GM12878 (cell line): ENCODE results near the gene UQCR10. TPM values are rescaled to one million over a fixed set of nuclear protein-coding genes. Genes with fewer than 3 reads are reported as not detected.

Experiments used
- ATAC-seq: fragments of 200-7000 bp; cut with Tn5 transposase; 3 replicates; pipeline ENCODE4 v1.9.1; 2020; ENCODE audit warnings: mild to moderate bottlenecking, moderate library complexity
- BruUV-seq: library from RNA; stranded (reverse); fragments of 400-500 nt; replicated peaks from 2 replicates; lab custom pipeline; 2021; lab: Mats Ljungman, UMichigan
- CTCF ChIA-PET: fragments of 300-600 bp; sonication (Branson Sonifier 250); formaldehyde crosslinking; extraction: SDS; loops from one replicate; lab custom pipeline; 2021; ENCODE audit warnings: inconsistent platforms; lab: Yijun Ruan, JAX
- POLR2A ChIA-PET: fragments of 350-600 bp; formaldehyde crosslinking; extraction: SDS; loops from one replicate; lab custom pipeline; 2021; ENCODE audit warnings: inconsistent platforms; lab: Charles Lee
- RAD21 ChIA-PET: fragments of 300-600 bp; sonication (Branson Sonifier 250); formaldehyde crosslinking; loops from one replicate; lab custom pipeline; 2023; ENCODE audit warnings: antibody characterized with exemption; ENCODE audit not compliant: unreplicated experiment; lab: Charles Lee
- SMC1A ChIA-PET: fragments of 300-600 bp; sonication (Branson Sonifier 250); formaldehyde crosslinking; loops from one replicate; lab custom pipeline; 2023; ENCODE audit not compliant: unreplicated experiment, uncharacterized antibody; lab: Charles Lee
- DNase-seq: peaks from one replicate; pipeline ENCODE4 v3.0.0-alpha.2; 2011; ENCODE audit warnings: low read depth, low spot score
- FAIRE-seq: peaks from 3 replicates; lab custom pipeline; 2011; peaks lifted over from hg19 to GRCh38; lab: Jason Lieb, UNC
- H2AFZ ChIP-seq: 2 replicates; pipeline ENCODE4 v1.6.0; 2011; ENCODE audit warnings: low read depth, low read length, control low read depth; ENCODE audit not compliant: control insufficient read depth
- H3K27ac ChIP-seq: 2 replicates; pipeline ENCODE4 v1.5.1; 2011; ENCODE audit warnings: control low read depth; ENCODE audit not compliant: control insufficient read depth, insufficient read depth
- H3K27me3 ChIP-seq, 2 experiments: replicated peaks in 1 of 2; 2 replicates each; pipeline versions ENCODE4 v1.6.0 to v1.6.1; 2011; ENCODE audit warnings: low read length in 1 of 2; ENCODE audit not compliant: control insufficient read depth in 2 of 2, insufficient read depth in 2 of 2
- H3K36me3 ChIP-seq, 2 experiments: 2 replicates each; pipeline ENCODE4 v1.5.1; 2011; ENCODE audit warnings: low read length in 1 of 2; ENCODE audit not compliant: control insufficient read depth in 2 of 2, insufficient read depth in 2 of 2
- H3K4me1 ChIP-seq: 2 replicates; pipeline ENCODE4 v1.6.1; 2011; ENCODE audit warnings: mild to moderate bottlenecking, low read length, moderate library complexity, mixed read lengths; ENCODE audit not compliant: control insufficient read depth, insufficient read depth
- H3K4me2 ChIP-seq: 2 replicates; pipeline ENCODE4 v1.6.0; 2011; ENCODE audit warnings: control low read depth; ENCODE audit not compliant: control insufficient read depth, insufficient read depth
- H3K4me3 ChIP-seq: fragments of 200-600 bp; sonication (generic); 2 replicates; pipeline ENCODE4 v1.5.1; 2016
- H3K79me2 ChIP-seq: 2 replicates; pipeline ENCODE4 v1.6.0; 2011; ENCODE audit warnings: low read length; ENCODE audit not compliant: control insufficient read depth, insufficient read depth
- H3K9ac ChIP-seq: 2 replicates; pipeline ENCODE4 v1.8.0; 2011; ENCODE audit warnings: low read length, control low read depth, mixed read lengths; ENCODE audit not compliant: control insufficient read depth, insufficient read depth
- H3K9me3 ChIP-seq: replicated peaks from 3 replicates; pipeline ENCODE4 v1.5.1; 2011; ENCODE audit warnings: mild to moderate bottlenecking, low read length; ENCODE audit not compliant: control insufficient read depth, insufficient read depth
- H4K20me1 ChIP-seq: 2 replicates; pipeline ENCODE4 v1.6.0; 2011; ENCODE audit not compliant: control insufficient read depth, insufficient read depth
- FOXM1 ChIP-seq: IDR thresholded peaks from 2 replicates; pipeline ENCODE4 v1.6.1; 2012; ENCODE audit warnings: low read depth, mild to moderate bottlenecking, inconsistent platforms, low read length, moderate library complexity
- NFIC ChIP-seq: IDR thresholded peaks from 2 replicates; pipeline ENCODE4 v1.6.1; 2012; ENCODE audit warnings: low read depth, mild to moderate bottlenecking, inconsistent platforms, low read length, moderate library complexity
- NFYA ChIP-seq: IDR thresholded peaks from 2 replicates; pipeline ENCODE4 v1.6.1; 2011; ENCODE audit warnings: low read depth, mild to moderate bottlenecking, low read length, improper control_type of control experiment, borderline replicate concordance
- NFYB ChIP-seq: IDR thresholded peaks from 2 replicates; pipeline ENCODE4 v1.6.1; 2011; ENCODE audit warnings: low read depth, mild to moderate bottlenecking, low read length, improper control_type of control experiment, moderate library complexity; ENCODE audit not compliant: insufficient read depth
- SPI1 ChIP-seq: IDR thresholded peaks from 2 replicates; pipeline ENCODE4 v1.6.1; 2011; ENCODE audit warnings: low read depth, mild to moderate bottlenecking, low read length, moderate library complexity, borderline replicate concordance; ENCODE audit not compliant: insufficient read depth
- TCF3 ChIP-seq: IDR thresholded peaks from 2 replicates; pipeline ENCODE4 v1.6.1; 2012; ENCODE audit warnings: low read depth, mild to moderate bottlenecking, low read length, borderline replicate concordance; ENCODE audit not compliant: insufficient read depth
- ZNF274 ChIP-seq: IDR thresholded peaks from one replicate; pipeline ENCODE4 v1.8.0; 2011; ENCODE audit not compliant: insufficient read length, insufficient read depth
- WGBS: methylation state at CpG from one replicate; pipeline ENCODE4 v1.1.6; 2016; ENCODE audit warnings: low lambda C conversion rate; ENCODE audit not compliant: insufficient replicate concordance, insufficient coverage; ENCODE audit errors: missing lambda C conversion rate; 5-methylcytosine and 5-hydroxymethylcytosine counted together
- in situ Hi-C: fragments of 300-500 bp; cut with MboI; formaldehyde crosslinking; loops from 9 replicates; pipeline ENCODE4 v1.14.3; 2018; ENCODE audit warnings: mixed read lengths
- intact Hi-C: fragments of 100-400 bp; cut with micrococcal nuclease; formaldehyde crosslinking; loops from one replicate; pipeline ENCODE4 v1.14.2; 2022; ENCODE audit not compliant: unreplicated experiment
- polyA plus RNA-seq, 11 experiments: library from polyadenylated mRNA; depleted of rRNA in 4 of 11; unstranded in 6 of 11; stranded (reverse) in 5 of 11; fragments of >200 nt; fragmentation: Nextera tagmentation in 4 of 11; fragmentation: Illumina TruSeq in 1 of 11; extraction: Ambion mirVana in 4 of 11; extraction: Trizol in 1 of 11; gene quantifications; 1 replicate in 1 of 11; 2 replicates in 10 of 11; pipeline versions ENCODE4 v1.2.1 to v1.2.3, GENCODE V29; 2011 to 2016; ENCODE audit warnings: inconsistent platforms in 2 of 11, missing spikeins in 2 of 11, low read depth in 1 of 11
- total RNA-seq, 4 experiments: library from RNA; depleted of rRNA in 3 of 4; stranded (reverse); fragments of >200 nt in 3 of 4; fragmentation: Illumina TruSeq in 1 of 4; extraction: Trizol in 1 of 4; gene quantifications; 2 replicates each; pipeline versions ENCODE4 v1.2.1 to v1.2.3, GENCODE V29; 2013 to 2021
- TF ChIP-seq, protein P1 (sequence below): fragments of 450-650 bp; IDR thresholded peaks from 2 replicates; pipeline ENCODE4 v1.6.1; 2017; ENCODE audit warnings: borderline replicate concordance

The UQCR10 gene
- total and polyA plus RNA-seq, 10 of the 15 experiments (the other 5 are each of a cell fraction or from before 2014, with no cell fraction given): 144 to 1,021 (median 214) TPM

DNA sequence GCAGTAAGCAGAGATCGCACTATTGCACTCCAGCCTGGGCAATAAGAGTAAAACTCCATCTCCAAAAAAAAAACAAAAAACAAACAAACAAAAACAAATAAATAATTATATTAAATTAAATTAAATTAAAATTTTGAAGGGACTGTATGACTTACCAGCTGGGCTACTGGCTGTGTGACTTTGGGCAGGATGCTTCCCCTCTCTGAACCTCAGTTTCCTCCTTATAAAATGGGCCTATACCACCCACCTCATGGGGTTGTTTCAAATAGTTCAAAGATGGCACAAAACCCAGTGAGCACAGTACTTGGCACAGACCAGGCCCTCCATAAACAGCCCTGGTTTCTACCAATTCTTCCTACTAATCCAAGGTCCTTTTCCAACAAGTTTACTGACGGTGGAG is 36.0 kb downstream of the UQCR10 start:
- H3K4me3 ChIP-seq: no peak overlapping the region
- FAIRE-seq (no peak), DNase-seq (no peak), ATAC-seq (no peak)
- no peaks in the 10 kb centered on the region for H4K20me1 ChIP-seq
- H3K79me2 ChIP-seq: no peaks in the 10 kb centered on the region
- no peaks in the 10 kb centered on the region for H3K9me3 ChIP-seq
- ChIA-PET CTCF (interaction anchor here (1.3 to 2.1 kb wide), 2 partner anchors 10 to 200 kb away, joined by 3 to 5 read pairs; no protein-coding TSS in a partner anchor), SMC1A (no interaction called here), POLR2A (no interaction called here), RAD21 (no interaction called here)
- no TSS peak for BruUV-seq
- no peak for TF ChIP-seq ZNF274
- TF ChIP-seq NFIC: no peak
- TF ChIP-seq FOXM1: no peak
- no peak for TF ChIP-seq NFYB
- no peak for TF ChIP-seq SPI1
- TF ChIP-seq, protein P1, sequence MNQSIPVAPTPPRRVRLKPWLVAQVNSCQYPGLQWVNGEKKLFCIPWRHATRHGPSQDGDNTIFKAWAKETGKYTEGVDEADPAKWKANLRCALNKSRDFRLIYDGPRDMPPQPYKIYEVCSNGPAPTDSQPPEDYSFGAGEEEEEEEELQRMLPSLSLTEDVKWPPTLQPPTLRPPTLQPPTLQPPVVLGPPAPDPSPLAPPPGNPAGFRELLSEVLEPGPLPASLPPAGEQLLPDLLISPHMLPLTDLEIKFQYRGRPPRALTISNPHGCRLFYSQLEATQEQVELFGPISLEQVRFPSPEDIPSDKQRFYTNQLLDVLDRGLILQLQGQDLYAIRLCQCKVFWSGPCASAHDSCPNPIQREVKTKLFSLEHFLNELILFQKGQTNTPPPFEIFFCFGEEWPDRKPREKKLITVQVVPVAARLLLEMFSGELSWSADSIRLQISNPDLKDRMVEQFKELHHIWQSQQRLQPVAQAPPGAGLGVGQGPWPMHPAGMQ: no peak
- no peak for TF ChIP-seq NFYA
- no peak for TF ChIP-seq TCF3
- H3K4me1 ChIP-seq: peaks cover 10% of the 10 kb centered on the region
- 92% methylated on average over 2 of the region's 2 CpGs for WGBS
- intact Hi-C loops (no loop called here), in situ Hi-C loops (no loop called here)
- no peak overlapping the region for H2AFZ ChIP-seq
- H3K36me3 ChIP-seq: peaks cover 11 to 47% of the 10 kb centered on the region in 2 experiments; a peak in 3 of 4 replicates
- H3K27me3 ChIP-seq: no peaks in the 10 kb centered on the region
- H3K27ac ChIP-seq: no peak overlapping the region
- H3K4me2 ChIP-seq: no peak overlapping the region
- H3K9ac ChIP-seq: no peak overlapping the region
